ENCODE data around the gene ALG12. TPM values are rescaled to one million over a fixed set of nuclear protein-coding genes. Genes with fewer than 3 reads are reported as not detected.

The ALG12 gene
- total RNA-seq, 1 donor from 2014 or later = 14.3 TPM

DNA sequence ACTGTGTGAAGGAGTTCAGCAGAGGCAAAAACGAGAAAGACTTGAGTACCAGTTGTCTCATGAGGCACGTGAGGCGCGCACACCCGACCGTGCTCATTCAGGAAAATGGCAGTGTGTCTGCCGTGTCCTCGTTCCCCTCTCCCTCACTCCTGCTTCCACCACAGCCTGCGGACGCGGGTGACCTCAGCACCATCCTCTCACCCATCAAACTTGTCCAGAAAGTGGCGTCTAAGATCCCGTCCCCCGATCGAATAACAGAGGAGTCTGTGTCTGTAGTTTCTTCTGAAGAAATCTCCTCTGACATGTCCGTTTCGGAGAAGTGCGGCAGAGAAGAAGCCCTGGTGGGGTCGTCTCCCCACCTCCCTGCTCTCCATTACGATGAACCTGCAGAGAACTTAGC is 34.2 kb downstream of the ALG12 start:
- intact Hi-C loops (cut with DNase I) = no loop called here
- peak; percentile 54 for DNase-seq (ENCODE audit: low spot score)

DNA sequence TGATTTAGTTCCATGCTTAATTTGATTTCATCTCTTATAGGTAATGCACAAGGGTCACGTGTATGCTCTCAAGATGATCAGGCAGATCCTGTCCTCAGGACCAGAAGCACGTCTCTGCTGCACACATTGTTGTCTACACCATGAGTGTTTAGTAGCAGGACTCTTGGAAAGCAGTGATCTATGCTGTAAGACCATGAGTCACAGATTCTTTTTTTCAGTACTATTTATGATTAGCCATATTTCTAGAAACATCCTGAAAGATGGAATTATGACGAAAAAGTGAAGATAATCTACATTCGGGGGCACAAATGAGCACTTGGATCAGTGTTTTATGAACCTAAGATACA is 35.0 kb downstream of the ALG12 start:
- intact Hi-C loops (cut with DNase I) = no loop called here
- DNase-seq (ENCODE audit: low spot score) = no peak

DNA sequence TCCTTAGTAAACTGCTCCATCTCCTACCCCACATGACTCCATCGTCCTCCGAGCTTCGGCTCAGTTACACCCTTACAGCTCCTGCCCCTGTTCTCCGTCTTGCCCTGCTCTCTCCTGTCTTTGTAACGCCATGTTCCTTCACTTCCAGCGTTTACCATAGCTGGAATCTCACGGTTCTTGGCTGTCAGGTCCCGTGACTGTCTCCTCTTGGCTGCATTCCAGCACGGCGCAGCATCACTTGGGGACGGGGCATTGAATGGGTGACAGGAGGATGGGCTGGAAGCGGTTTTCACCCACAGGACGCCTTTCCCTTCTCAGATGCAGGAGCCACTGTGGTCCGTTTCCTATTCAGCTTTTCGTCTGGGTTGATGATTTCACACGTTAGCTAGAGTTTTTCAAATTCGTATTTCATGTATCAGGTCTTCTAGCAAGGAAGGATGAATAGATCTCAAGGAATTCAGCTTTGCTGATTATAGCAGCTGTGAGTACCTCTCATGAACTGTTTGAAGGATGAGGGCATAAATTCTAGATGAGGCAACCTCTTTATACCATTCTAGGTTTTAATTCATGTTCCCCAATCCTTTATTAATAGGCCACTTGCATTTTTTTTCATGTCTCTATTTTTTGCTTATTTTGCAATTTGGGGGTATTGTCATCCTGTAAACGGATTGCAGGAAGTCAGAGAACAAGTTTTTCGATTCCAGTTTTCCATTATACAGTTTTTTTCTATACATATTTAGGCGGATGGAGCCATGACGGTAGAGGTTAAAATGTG is 35.5 kb downstream of the ALG12 start:
- intact Hi-C loops (cut with DNase I) = no loop called here
- peak; percentile 60 for DNase-seq (ENCODE audit: low spot score)

DNA sequence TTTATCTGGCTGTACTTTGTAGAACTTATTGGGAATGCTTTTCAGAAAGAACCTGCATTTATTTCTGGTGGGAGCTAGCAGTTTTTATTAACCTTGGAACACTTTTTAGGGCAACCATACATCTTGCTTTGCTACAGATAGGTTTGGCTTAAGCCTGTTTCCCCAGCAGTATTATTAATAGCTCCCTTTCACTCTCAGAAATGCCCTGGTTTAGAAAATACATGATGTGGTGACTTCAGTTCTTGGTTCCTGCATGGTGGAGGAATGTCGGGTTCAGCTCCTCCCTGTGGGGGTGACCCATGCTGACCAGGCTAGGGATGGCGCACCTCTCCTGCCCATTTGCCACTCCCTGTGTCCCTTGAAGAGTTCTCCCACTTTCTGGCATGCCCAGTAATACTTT is 36.4 kb downstream of the ALG12 start:
- DNase-seq (ENCODE audit: low spot score) = peak; percentile 27
- intact Hi-C loops (cut with DNase I) = no loop called here

DNA sequence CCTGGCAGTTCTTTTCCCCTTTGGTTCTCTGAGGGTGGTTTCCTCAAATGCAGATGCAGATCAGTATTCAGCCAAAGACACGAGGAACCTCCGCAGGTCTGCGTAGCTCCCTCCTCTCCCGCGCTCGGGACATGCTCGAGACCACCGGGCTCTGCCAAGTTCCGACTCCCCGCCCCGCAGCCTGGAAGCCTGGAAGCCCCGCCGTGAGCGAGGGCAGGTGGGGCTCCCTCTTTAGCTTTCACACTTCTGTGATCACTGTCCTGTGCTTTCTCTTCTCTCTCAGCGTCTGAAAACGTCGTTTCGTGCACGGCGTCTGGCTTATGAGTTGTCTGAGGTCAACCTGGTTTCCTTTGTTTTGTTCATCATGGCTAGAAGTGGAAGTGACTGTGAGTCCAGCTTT is 38.0 kb downstream of the ALG12 start:
- intact Hi-C loops (cut with DNase I) = no loop called here
- peak; percentile 68 for DNase-seq (ENCODE audit: low spot score)

DNA sequence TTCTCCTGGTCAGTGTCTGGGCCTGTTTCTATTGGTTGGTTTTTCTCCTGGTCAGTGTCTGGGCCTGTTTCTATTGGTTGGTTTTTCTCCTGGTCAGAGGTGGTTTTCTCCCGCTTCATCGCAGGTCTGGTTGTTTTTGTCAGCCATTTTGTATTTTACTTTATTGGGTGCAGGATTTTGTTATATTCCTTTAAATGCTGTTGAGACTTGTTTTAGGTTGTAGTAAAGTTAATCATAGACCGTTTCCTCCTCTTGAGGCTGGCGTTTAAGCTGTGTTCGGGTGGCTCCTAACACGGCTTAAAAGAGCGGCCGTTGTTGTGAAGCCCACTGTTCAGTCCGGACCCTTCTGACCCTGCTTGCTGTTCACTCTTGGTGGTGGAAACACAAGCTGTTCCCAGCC is 38.4 kb downstream of the ALG12 start:
- DNase-seq (ENCODE audit: low spot score) = no peak
- intact Hi-C loops (cut with DNase I) = no loop called here

DNA sequence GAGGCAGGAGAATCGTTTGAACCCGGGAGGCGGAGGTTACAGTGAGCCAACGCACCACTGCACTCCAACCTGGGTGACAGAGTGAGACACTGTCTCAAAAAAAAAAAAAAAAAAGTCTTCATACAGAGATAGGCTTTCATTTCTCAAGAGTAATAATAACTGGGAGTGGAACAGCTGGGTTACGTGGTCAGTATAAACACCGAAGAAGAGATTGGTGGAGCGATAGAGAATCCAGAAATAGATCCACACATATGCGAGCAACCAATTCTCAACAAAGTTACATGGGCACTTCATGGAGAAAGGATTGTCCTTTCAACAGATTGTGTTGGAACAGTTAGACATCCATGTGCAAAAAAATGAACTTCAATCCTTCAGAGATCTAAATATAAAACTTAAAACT is 40.0 kb downstream of the ALG12 start:
- DNase-seq (ENCODE audit: low spot score) = no peak
- intact Hi-C loops (cut with DNase I) = no loop called here

DNA sequence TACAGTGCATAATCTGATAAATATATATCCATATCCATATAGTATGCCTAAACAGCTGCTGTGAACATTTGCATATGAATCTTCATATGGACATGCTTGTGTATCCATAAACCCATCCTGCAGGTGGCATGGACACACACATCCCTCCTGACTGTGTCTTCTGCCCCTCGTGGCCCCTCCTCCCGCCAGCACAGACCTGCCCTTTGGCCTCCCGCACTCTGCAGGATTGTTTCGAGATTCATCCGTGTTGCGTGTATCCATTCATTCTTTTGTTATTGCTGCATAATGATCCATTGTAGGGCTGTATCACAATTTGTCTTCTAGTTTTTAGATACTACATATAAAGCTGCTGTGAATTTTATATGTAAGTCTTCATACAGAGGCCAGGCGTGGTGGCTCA is 40.6 kb downstream of the ALG12 start:
- DNase-seq (ENCODE audit: low spot score) = peak; percentile 26
- intact Hi-C loops (cut with DNase I) = no loop called here

DNA sequence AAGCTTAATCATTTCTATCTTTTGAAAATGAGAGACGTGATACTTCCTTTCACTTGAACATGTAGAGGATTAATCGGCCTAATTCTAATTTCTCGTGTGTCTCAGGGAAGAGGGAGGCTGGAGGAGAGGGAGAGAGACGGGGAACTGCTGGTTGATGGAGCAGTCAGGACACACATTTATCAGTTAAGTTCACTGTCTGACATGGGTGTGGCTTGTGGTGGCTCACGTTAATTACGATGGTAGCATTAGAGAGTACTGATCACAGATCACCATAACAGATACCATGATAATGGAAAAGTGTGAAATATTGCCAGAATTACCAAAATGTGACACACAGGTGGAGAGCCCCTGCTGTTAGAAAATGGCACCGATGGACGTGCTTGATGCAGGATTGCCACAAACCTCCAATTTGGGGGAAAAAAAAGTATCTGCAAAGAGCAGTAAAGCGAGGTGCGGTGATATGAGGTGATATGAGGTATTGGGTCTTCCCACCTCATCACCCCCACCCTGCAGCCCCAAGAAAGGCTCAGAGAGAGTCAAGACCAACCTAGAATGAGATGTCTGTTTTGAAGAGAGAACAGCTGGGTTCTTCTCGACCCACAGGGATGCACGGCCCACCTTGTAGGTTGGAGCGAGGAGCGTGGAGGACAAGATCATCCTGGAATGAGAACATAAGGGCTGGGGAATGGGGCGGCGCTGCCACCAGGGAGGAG is 44.9 kb downstream of the ALG12 start:
- intact Hi-C loops (cut with DNase I) = no loop called here
- DNase-seq (ENCODE audit: low spot score) = peak; percentile 60

DNA sequence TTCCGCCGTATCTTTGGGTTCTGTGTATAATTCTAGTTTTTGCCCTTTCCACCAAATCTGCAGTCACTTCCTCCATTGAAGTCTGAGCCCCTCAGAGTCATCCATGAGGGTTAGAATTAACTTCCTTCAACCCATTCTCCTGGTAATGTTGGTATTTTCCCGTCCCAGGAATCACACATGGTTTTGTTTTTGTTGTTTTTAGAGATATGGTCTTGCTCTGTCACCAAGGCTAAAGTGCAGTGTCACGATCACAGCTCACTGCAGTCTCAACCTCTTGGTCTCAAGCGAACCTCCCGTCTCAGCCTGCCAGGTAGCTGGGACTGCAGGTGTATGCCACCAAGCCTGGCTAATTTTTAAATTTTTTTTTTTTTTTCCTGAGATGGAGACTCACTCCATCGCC is 45.9 kb downstream of the ALG12 start:
- peak; percentile 39 for DNase-seq (ENCODE audit: low spot score)
- intact Hi-C loops (cut with DNase I) = no loop called here

DNA sequence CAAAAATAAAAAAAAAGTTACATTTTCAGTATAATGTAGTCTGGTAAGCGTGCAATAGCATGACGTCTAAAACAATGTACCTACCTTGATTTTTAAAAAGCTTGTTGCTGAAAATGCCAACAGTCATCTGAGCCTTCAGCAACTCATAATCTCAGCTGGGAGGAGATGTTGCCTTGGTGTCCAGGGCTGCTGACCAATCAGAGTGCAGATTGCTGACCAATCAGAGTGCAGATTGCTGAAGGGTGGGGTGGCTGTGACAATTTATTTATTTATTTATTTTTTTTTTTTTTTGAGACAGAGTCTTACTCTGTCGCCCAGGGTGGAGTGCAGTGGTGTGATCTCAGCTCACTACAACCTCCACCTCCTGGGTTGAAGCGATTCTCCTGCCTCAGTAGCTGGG is 46.8 kb downstream of the ALG12 start:
- intact Hi-C loops (cut with DNase I) = no loop called here
- DNase-seq (ENCODE audit: low spot score) = no peak

DNA sequence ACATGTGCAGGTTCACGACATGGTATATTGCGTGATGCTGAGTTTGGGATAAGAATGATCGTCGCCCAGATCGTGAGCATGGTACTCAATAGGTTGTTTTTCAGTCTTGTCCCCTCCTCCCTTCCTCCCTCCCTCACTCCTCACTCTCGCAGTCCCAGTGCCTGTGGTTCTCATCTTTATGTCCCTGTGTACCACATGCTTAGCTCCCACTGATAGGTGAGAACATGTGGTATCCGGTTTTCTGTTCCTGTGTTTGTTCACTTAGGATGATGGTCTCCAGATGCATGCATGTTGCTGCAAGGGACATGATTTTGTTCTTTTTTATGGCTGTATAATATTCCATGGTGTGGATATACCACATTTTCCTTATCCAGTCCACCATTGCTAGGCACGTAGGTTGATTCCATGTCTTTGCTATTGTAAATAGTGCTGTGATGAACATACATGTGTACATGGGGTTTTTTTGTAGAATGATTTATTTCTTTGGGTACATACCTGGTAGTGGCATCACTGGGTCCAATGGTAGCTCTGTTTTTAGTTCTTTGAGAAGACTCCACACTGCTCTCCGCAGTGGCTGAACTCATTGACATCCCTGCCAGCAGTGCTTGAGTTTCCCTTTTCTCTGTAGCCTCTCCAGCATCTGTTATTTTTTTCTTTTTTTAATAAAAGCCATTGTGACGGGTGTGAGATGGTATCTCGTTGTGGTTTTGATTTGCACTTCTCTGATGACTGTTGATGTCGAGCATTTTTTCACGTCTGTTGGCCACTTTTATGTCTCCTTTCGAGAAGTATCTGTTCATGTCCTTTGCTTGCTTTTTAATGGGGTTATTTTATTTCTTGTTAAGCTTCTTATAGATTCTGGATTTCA is 48.2 kb downstream of the ALG12 start:
- intact Hi-C loops (cut with DNase I) = no loop called here
- no peak for DNase-seq (ENCODE audit: low spot score)

DNA sequence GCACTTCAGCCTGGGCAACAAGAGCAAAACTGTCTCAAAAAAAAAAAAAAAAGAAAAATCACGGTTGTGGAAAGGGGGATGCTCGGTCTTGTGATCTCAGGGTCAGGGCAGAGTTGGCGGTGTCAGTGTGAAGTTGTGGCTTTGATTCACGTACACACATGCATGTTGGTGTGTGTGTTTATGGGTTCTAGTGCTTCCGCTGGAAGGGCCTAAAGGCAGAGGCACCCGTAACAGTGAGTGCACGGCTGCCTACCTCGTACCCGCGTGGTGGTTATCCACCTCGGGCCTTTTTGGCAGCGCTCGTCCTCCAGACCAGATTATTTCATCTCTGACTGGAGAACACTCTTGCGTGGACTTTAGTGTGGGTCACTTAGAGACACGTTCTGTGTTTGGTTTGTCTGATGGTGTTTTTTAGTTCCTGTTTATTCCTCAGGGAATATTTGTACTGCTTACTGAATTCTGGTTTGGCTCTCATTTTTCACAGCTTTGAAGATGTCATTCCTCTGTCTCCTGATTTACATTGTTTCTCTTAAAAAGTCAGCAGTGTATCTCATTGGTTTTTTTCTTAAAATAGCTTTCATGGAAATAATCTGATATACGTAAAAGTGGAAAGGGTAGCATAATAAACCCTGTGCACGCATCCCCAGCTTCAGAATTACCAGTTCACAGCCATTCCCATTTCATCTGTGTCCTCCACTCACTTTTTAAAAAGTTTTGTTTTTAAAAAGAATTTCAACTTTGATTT is 49.0 kb downstream of the ALG12 start:
- DNase-seq (ENCODE audit: low spot score) = no peak
- intact Hi-C loops (cut with DNase I) = no loop called here

DNA sequence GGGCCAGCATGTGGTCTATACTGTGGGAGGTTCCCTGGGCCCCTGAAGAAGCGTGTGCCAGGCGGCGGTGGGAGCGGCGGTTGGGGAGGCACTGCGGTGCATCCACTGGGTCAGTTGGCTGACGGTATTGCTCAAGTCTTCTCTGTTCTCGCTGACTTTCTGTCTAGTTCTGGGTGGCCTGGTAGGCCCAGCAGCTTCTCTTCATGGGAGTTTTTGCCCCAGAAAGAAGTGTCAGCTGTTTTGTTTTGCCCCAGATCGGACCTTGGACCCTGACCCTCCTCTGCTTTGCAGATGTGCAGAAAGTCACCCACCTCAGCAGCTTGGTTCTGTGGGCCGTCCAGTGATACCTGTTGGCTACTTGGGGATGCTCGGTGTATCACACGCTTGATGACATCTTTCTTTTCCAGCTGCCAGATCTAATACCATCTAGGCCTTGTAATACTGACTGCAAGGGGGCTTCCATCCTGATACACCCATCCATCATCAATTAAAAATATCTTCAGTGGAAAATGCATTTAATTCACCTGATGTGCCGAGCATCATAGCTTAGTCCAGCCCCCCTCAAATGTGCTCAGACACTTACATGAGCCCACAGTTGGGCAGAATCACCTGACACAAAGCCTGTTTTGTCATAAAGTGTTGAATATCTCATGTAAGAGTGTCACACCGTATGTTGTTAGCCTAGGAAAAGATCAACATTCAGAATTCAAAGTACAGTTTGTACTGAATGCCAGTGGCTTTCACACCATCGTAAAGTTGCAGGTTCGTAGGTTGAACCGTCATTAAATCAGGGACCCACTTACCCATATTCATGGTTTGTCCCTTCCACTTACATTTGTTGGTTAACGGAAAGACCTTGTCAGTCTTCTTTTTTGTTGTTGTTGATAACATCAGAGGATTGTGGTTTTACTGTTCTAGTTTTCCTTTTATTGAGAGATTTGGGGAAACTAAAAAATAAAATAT is 50.7 kb downstream of the ALG12 start:
- DNase-seq (ENCODE audit: low spot score) = no peak
- intact Hi-C loops (cut with DNase I) = no loop called here

DNA sequence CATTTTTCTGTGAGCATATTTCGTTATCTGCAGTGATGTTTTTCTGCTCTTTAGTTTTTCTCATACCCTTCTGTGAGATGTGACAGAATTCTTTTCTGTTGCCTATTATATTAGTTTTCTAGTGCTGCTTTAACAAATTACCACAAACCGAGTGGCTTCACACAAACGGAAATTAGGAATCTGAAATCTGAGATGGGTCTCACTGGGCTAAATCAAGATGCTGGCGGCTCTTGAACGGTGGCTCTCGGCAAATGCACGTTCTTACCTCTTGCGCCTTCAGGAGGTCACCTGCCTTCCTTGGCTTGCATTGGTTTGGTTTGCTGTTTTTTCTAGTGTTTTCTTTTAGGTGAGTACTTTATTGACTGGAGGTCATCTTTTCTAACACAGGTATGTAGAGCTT is 51.6 kb downstream of the ALG12 start:
- intact Hi-C loops (cut with DNase I) = no loop called here
- DNase-seq (ENCODE audit: low spot score) = no peak

DNA sequence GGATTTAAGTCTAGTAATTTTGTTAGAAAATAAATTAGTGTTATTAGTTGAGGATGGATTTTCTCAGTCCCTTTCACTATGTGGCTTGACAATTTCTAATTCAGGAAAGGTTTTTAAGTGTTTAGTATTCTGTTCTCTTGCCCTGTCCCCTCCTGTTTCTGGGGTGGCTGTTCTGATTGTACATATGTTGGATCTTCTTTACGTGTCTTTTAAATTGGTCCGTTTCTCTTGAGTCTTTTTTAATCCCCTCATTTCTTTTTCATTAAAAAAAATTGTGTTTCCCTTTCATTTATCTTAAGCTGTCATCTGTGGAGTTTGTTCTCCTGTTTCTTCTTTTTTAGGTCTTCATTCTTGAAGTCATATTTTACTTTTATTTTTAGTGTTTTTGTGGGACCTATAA is 52.1 kb downstream of the ALG12 start:
- DNase-seq (ENCODE audit: low spot score) = no peak
- intact Hi-C loops (cut with DNase I) = no loop called here

DNA sequence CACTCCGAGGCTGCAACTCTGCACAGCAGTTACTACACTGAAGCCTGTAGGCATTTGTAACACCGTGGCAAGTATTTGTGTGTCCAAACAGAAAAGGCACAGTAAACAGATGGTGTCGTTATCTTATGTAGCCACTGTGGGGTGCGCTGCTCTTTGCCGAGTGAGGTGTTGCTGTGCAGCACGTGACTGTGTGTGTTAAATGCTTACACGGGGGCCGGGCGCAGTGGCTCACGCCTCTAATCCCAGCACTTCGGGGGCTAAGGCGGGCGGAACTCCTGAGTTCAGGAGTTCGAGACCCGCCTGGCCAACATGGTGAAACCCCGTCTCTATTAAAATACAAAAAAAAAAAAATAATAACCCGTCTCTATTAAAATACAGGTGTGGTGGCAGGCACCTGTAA is 53.1 kb downstream of the ALG12 start:
- intact Hi-C loops (cut with DNase I) = no loop called here
- no peak for DNase-seq (ENCODE audit: low spot score)

DNA sequence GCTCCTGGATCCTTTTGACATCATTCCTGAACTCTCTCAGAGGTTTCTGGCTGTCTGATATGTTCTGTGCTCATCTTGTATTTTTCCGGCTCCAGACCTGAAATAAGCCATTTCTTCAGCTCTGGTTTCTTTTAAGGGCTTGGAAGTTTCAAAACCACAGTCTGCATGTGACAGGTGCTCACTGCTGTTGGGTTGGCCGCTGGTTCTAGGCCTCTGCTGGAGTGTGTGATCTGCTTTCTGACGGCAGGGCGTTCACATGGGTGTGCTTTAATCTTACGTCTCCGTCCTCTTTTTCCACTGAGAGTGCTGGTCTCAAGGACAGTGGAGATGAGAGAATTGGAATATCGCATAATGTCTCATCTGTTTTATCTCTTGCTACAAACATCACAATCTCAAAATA is 54.3 kb downstream of the ALG12 start:
- no peak for DNase-seq (ENCODE audit: low spot score)
- intact Hi-C loops (cut with DNase I) = no loop called here

DNA sequence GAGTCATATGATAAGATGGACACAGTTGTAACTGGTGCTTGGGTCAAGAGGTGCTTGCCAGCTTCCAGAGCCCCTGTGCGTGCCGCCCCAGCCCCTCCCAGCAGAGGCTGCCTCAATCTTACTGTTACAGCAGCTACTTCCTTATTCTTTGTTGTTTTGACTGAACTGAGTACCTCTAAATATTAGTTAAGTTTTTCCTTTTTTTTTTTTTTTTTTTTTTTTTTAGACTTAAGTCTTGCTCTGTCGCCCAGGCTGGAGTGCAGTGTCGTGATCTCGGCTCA is 55.8 kb downstream of the ALG12 start:
- no peak for DNase-seq (ENCODE audit: low spot score)
- intact Hi-C loops (cut with DNase I) = no loop called here

All from cardiac septum (tissue), 1 donor.